GM13977 (cell line): Measurements from ENCODE around the gene CRYBG3.
A peak's percentile ranks its signal among the peaks of the same experiment; 100 is the strongest.

Experiments
- DNase-seq: peaks from one replicate; pipeline ENCODE4 v3.0.0; 2012; ENCODE audit warnings: low spot score
- CTCF ChIP-seq: IDR thresholded peaks from 2 replicates; pipeline ENCODE4 v1.5.1; 2012; ENCODE audit warnings: mild to moderate bottlenecking, control low read depth; ENCODE audit not compliant: insufficient read depth; ENCODE audit errors: extremely low read depth, missing control alignments
- in situ Hi-C: fragments of 300-500 bp; cut with MboI; formaldehyde crosslinking; loops from one replicate; pipeline ENCODE4 v1.12.0; 2022; ENCODE audit warnings: low sequenced_read_pairs, low pct_unique_long_range_greater_than_20kb, mixed read lengths, inconsistent platforms; ENCODE audit not compliant: unreplicated experiment

The CRYBG3 gene

GRCh38 chr3:97822359-97822775, 556 bp downstream of the CRYBG3 start:
- peak; percentile 39 for DNase-seq
- no peak for TF ChIP-seq CTCF
- in situ Hi-C loops, result no loop called here

DNA sequence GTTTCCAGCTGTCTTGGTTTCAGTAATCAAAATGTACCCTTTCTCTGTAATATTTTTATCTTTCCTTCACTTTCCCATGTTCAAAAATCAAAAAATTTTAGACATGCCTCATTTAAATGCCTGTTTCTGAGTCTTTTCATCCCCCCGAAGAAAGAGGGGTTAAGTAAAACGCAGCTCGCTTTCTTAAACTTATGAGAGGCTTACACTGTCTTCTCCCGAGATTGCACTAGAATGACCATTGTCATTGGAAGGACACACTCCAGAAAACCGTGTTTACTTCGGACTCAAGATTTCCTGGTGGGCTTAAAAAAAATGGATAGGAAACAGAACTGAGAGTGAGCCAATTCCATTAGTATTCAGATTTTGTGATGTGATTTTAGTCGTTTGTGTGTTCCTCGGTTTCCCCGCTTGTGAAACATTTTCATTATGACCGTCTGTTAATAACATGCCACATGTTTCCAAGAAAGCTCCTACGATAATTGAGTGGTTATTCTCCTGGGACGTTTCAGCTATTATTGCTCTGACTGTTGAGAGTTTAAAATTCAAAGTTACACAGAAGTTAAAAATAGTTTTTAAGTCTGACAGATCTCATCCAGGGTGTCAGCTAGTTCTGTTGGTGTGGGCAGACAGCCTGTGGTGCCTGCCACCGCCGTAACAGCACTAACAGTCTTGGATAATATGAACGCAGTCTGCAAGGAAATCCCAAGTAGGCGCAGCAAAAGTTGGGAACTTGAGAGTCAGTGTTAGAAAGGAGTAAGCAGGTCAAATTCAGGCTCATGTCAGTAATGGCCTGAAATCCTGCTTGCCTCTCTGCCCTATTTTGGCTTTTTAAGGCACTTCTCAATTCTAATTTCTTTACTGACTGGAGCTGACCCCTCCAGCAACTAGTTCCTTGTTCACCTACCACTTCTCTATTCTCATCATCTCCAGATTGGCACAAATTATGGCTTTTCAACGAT, 1.5 kb downstream of the CRYBG3 start:
- in situ Hi-C loops, result no loop called here
- no peak for TF ChIP-seq CTCF
- DNase-seq, result no peak

- no peak for DNase-seq
- TF ChIP-seq CTCF, result no peak
- in situ Hi-C loops, result no loop called here
Observed at GRCh38 chr3:97825101-97825500, 3.3 kb downstream of the CRYBG3 start.

DNA sequence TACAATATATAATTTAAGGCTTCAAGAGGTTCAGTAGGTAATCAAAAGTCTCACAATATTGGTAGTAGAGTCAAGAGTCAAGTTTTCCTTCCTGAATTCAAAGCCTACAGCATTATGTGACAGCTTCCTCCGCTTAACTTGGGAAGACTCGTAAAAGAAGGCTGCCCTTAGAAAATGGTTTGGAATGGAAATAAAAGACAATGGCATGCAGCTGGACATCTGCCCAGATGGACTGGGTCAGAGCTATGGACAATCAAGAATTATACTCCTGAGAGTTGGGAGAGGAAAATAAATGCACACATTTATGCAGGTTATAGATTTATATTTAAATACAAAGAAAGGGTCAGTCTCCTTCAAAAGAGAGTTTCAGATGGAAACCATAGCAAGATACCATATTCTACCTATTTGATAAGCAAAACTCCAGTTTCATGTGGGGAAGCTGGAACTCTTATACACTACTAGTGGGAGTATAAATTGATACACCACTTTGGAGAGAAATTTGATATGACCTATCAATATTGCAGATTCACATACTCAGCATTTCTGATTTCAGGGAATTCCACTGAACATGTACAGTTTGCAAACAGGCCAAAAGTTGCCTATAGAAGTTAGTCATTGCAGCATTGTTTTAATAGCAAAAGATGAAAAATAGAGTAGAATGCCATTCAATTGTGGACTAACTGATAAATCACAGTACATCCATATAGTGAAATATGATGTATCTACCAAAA, 6.1 kb downstream of the CRYBG3 start:
- in situ Hi-C loops, result no loop called here
- no peak for TF ChIP-seq CTCF
- DNase-seq, result no peak

DNA sequence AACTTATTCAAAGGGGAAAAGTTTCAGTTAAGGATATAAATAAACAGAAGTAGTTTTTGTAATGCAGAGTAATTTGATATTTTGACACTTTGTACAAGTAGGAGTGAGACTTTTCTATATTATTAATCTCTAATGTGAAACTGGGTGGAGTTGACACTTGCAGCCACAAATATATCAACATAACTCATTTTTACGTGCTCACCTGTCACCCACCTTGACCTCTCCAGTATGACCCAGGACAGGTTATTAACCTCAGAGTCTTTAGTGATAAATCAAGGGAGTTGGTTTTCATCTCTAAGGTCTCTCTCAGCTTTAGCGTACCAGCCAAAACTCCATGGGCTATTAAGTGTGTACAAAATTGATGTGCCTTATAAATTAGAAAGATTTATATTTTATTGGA, 7.4 kb downstream of the CRYBG3 start:
- DNase-seq, result no peak
- in situ Hi-C loops, result no loop called here
- no peak for TF ChIP-seq CTCF

- no peak for DNase-seq
- no peak for TF ChIP-seq CTCF
- in situ Hi-C loops, result no loop called here
Observed at GRCh38 chr3:97830638-97831037, 8.8 kb downstream of the CRYBG3 start.
